Chondrocyte (in vitro differentiated cells): ENCODE results near the gene FAM83F. TPM values are rescaled to one million over a fixed set of nuclear protein-coding genes. Genes with fewer than 3 reads are reported as not detected.

ENCODE experiments used
- DNase-seq: peaks from one replicate; pipeline ENCODE4 v3.0.0; 2021; ENCODE audit warnings: mixed read lengths, low spot score
- H3K27ac Mint-ChIP-seq: one replicate; pipeline ENCODE4 v1.8.0; 2021; ENCODE audit warnings: mild to moderate bottlenecking, moderate library complexity, mixed read lengths; ENCODE audit not compliant: unreplicated experiment
- H3K27me3 Mint-ChIP-seq: 2 replicates; pipeline ENCODE4 v1.8.0; 2021; ENCODE audit warnings: low read depth, mixed read lengths
- H3K36me3 Mint-ChIP-seq: 2 replicates; pipeline ENCODE4 v1.8.0; 2021; ENCODE audit warnings: low read depth, mixed read lengths
- H3K4me1 Mint-ChIP-seq: 2 replicates; pipeline ENCODE4 v1.8.0; 2021; ENCODE audit warnings: low read depth, mild to moderate bottlenecking, mixed read lengths
- H3K4me3 Mint-ChIP-seq: one replicate; pipeline ENCODE4 v1.8.0; 2021; ENCODE audit warnings: mild to moderate bottlenecking, moderate library complexity, mixed read lengths; ENCODE audit not compliant: unreplicated experiment
- H3K9me3 Mint-ChIP-seq: 2 replicates; pipeline ENCODE4 v1.8.0; 2021; ENCODE audit warnings: low read depth, mixed read lengths
- CTCF ChIP-seq: fragments of 200-600 bp; sonication (generic); IDR thresholded peaks from 2 replicates; pipeline ENCODE4 v1.5.0; 2021; ENCODE audit warnings: antibody characterized with exemption, mild to moderate bottlenecking, moderate library complexity
- total RNA-seq: library from RNA; stranded (reverse); gene quantifications from 3 replicates; pipeline ENCODE4 v1.2.1, GENCODE V29; 2021

Gene FAM83F
- total RNA-seq, 1 donor from 2014 or later: 0.22 TPM

- no peak for DNase-seq
- H3K9me3 Mint-ChIP-seq: no peaks in the 10 kb centered on the region
- peaks cover 1% of the 10 kb centered on the region for H3K36me3 Mint-ChIP-seq
- no peaks in the 10 kb centered on the region for H3K27me3 Mint-ChIP-seq
- no peak for TF ChIP-seq CTCF
- H3K4me3 Mint-ChIP-seq: peak overlapping the region; percentile 94
- peaks cover 37% of the 10 kb centered on the region for H3K4me1 Mint-ChIP-seq
- peak overlapping the region; percentile 100 for H3K27ac Mint-ChIP-seq
Observed at GRCh38 chr22:40044102-40044869, 49.5 kb downstream of the FAM83F start.

GRCh38 chr22:40044870-40045834 is 50.4 kb downstream of the FAM83F start:
- Mint-ChIP-seq H3K27ac (peak overlapping the region; percentile 100), H3K4me1 (peaks cover 28% of the 10 kb centered on the region), H3K4me3 (peak overlapping the region; percentile 94), H3K36me3 (peaks cover 1% of the 10 kb centered on the region), H3K27me3 (no peaks in the 10 kb centered on the region), H3K9me3 (no peaks in the 10 kb centered on the region)
- TF ChIP-seq CTCF: peak; percentile 14
- DNase-seq: no peak

- Mint-ChIP-seq H3K4me3 (peak overlapping the region; percentile 72), H3K36me3 (peaks cover 1% of the 10 kb centered on the region), H3K27ac (no peak overlapping the region), H3K9me3 (no peaks in the 10 kb centered on the region), H3K4me1 (peaks cover 20% of the 10 kb centered on the region), H3K27me3 (no peaks in the 10 kb centered on the region)
- no peak for DNase-seq
- no peak for TF ChIP-seq CTCF
Observed at GRCh38 chr22:40046126-40046525, 51.4 kb downstream of the FAM83F start.

GRCh38 chr22:40050258-40050657 is 55.5 kb downstream of the FAM83F start:
- no peak for TF ChIP-seq CTCF
- no peak for DNase-seq
- no peak overlapping the region for H3K4me3 Mint-ChIP-seq
- H3K4me1 Mint-ChIP-seq: peaks cover 34% of the 10 kb centered on the region
- no peak overlapping the region for H3K27ac Mint-ChIP-seq
- H3K27me3 Mint-ChIP-seq: no peaks in the 10 kb centered on the region
- no peaks in the 10 kb centered on the region for H3K36me3 Mint-ChIP-seq
- H3K9me3 Mint-ChIP-seq: no peaks in the 10 kb centered on the region

GRCh38 chr22:40051322-40051721 is 56.6 kb downstream of the FAM83F start:
- H3K4me3 Mint-ChIP-seq: no peak overlapping the region
- H3K36me3 Mint-ChIP-seq: peaks cover 2% of the 10 kb centered on the region
- no peaks in the 10 kb centered on the region for H3K27me3 Mint-ChIP-seq
- peaks cover 27% of the 10 kb centered on the region for H3K4me1 Mint-ChIP-seq
- TF ChIP-seq CTCF: no peak
- no peak for DNase-seq
- H3K9me3 Mint-ChIP-seq: no peaks in the 10 kb centered on the region
- H3K27ac Mint-ChIP-seq: no peak overlapping the region
